NAMALWA (cell line): Measurements from ENCODE around the gene LRRC27.
A peak's percentile ranks its signal among the peaks of the same experiment; 100 is the strongest.
"Not testable (repeated sequence)": the region's sequence is repeated elsewhere in the genome, so short reads cannot be mapped to it uniquely, and the experiment has no call there.

Experiments
- DNase-seq: peaks from one replicate; pipeline ENCODE4 v3.0.0-alpha.2; 2015; ENCODE audit warnings: low spot score

Gene LRRC27

GRCh38 chr10:132374612-132375011 lies 42.6 kb downstream of the LRRC27 start:
- DNase-seq = no peak

- DNase-seq = no peak
These were observed 43.3 kb downstream of the LRRC27 start for GRCh38 chr10:132375116-132375794.

- DNase-seq = no peak
These were observed 43.9 kb downstream of the LRRC27 start for GRCh38 chr10:132375795-132376297.

GRCh38 chr10:132376394-132376851 lies 44.4 kb downstream of the LRRC27 start:
- DNase-seq = no peak

- DNase-seq = no peak
These were observed 45.3 kb downstream of the LRRC27 start for GRCh38 chr10:132377326-132377725.

- DNase-seq = not testable (repeated sequence)
These were observed 47.0 kb downstream of the LRRC27 start for GRCh38 chr10:132379026-132379425.

GRCh38 chr10:132380986-132381385 lies 49.0 kb downstream of the LRRC27 start:
- not testable (repeated sequence) for DNase-seq

- no peak for DNase-seq
These were observed 49.7 kb downstream of the LRRC27 start for GRCh38 chr10:132381741-132382140.

- DNase-seq = no peak
These were observed 50.4 kb downstream of the LRRC27 start for GRCh38 chr10:132382231-132382922.

GRCh38 chr10:132383101-132383500 lies 51.1 kb downstream of the LRRC27 start:
- DNase-seq = no peak

GRCh38 chr10:132383751-132384196 lies 51.8 kb downstream of the LRRC27 start:
- no peak for DNase-seq

GRCh38 chr10:132384618-132385388 lies 52.8 kb downstream of the LRRC27 start:
- DNase-seq = no peak

- no peak for DNase-seq
These were observed 53.3 kb downstream of the LRRC27 start for GRCh38 chr10:132385389-132385667.

- DNase-seq = no peak
These were observed 53.9 kb downstream of the LRRC27 start for GRCh38 chr10:132385721-132386418.

GRCh38 chr10:132386419-132386831 lies 54.4 kb downstream of the LRRC27 start:
- no peak for DNase-seq

- DNase-seq = not testable (repeated sequence)
These were observed 54.9 kb downstream of the LRRC27 start for GRCh38 chr10:132386896-132387295.

- peak; percentile 84 for DNase-seq
These were observed 55.8 kb downstream of the LRRC27 start for GRCh38 chr10:132387764-132388210.

GRCh38 chr10:132388891-132389432 lies 57.0 kb downstream of the LRRC27 start:
- DNase-seq = no peak

- DNase-seq = peak; percentile 38
These were observed 57.6 kb downstream of the LRRC27 start for GRCh38 chr10:132389433-132390169.

GRCh38 chr10:132390170-132390920 lies 58.4 kb downstream of the LRRC27 start:
- no peak for DNase-seq
